GM12865 (cell line): ENCODE data around the gene CYP4Z1.

Experiments used
- DNase-seq: peaks from one replicate; pipeline ENCODE4 v3.0.0; 2010; ENCODE audit warnings: low read depth
- H3K4me3 ChIP-seq: 2 replicates; pipeline ENCODE4 v1.5.1; 2011; ENCODE audit warnings: mild to moderate bottlenecking, low read depth, low read length, control low read depth
- CTCF ChIP-seq: IDR thresholded peaks from 2 replicates; pipeline ENCODE4 v1.5.1; 2011; ENCODE audit warnings: low read length, control low read depth, low read depth, inconsistent platforms; ENCODE audit not compliant: insufficient read depth; ENCODE audit errors: missing control alignments

The CYP4Z1 gene

GRCh38 chr1:47161298-47162040 is 94.4 kb downstream of the CYP4Z1 start:
- H3K4me3 ChIP-seq = no peak overlapping the region
- no peak for DNase-seq
- TF ChIP-seq CTCF = no peak

GRCh38 chr1:47164552-47164951 is 97.5 kb downstream of the CYP4Z1 start:
- no peak overlapping the region for H3K4me3 ChIP-seq
- no peak for TF ChIP-seq CTCF
- no peak for DNase-seq
